Stimulated activated CD4-positive, alpha-beta T cell treated with anti-CD3 and anti-CD28 coated beads, TNF-alpha, amount 100 ng/mL, for 24 hours (primary cell): Measurements from ENCODE around the gene PES1.
"Not testable (repeated sequence)": the region's sequence is repeated elsewhere in the genome, so short reads cannot be mapped to it uniquely, and the experiment has no call there.

Source experiments
- DNase-seq, 3 experiments: peaks; one replicate each; pipeline ENCODE4 v3.0.0-alpha.2; 2020; ENCODE audit warnings: low read depth in 3 of 3

The PES1 gene

GRCh38 chr22:30591588-30592359 is at the start of gene PES1:
Gene PES1 (minus strand): TSS chr22:30591910. CDS start chr22:30591833, 77 bp downstream.
- DNase-seq, result peak; percentile 87 to 91 (median 91)

DNA sequence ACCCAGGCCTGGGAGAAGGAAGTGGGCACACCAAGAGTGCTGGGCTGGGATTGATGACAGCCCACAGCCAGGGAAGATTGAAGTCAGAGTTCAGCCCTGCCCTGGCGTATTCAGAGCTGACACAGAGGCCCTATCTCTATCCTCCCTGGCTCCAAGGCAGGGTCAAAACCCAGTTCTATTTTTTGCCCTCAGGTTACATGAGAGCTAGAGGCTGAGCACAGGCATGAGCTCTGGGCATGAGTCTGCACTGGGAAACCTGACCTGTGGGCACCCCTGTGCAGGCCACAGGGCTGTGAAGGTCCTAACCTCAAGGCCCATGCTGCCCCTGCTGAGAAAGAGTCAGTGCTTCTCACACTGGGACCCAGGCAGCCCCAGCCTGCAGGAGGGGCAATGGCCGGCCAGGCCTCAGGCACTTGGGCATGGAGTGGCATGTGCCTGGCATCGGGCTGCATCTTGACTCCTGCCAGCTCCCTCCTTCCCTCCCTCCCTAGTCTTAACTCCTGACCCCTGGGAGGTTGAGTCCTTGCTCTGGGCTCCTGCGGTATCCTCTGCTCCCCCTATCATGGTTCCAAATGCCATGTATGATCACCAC is 49.2 kb upstream of the PES1 start:
- DNase-seq, result no peak

DNA sequence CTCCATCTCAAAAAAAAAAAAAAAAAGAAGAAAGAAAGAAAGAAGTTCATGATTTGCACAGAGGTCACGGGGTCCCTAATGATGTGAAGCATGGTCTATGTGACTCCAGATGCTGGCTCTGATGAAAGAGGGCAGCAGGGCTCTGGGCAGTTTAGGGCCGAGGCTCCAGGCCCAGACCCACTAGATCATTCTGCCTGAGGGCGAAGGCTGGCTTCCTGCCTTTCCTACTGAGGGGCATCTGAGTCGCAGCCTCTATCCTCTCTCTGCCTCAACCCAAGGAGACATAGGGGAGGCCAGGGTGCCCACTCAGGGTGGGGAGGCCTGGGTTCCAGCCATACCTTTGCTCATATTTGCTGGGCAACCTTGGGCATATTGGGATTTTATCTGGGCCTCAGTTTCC is 48.7 kb upstream of the PES1 start:
- no peak for DNase-seq

GRCh38 chr22:30637701-30638114 is 46.0 kb upstream of the PES1 start:
- no peak for DNase-seq

DNA sequence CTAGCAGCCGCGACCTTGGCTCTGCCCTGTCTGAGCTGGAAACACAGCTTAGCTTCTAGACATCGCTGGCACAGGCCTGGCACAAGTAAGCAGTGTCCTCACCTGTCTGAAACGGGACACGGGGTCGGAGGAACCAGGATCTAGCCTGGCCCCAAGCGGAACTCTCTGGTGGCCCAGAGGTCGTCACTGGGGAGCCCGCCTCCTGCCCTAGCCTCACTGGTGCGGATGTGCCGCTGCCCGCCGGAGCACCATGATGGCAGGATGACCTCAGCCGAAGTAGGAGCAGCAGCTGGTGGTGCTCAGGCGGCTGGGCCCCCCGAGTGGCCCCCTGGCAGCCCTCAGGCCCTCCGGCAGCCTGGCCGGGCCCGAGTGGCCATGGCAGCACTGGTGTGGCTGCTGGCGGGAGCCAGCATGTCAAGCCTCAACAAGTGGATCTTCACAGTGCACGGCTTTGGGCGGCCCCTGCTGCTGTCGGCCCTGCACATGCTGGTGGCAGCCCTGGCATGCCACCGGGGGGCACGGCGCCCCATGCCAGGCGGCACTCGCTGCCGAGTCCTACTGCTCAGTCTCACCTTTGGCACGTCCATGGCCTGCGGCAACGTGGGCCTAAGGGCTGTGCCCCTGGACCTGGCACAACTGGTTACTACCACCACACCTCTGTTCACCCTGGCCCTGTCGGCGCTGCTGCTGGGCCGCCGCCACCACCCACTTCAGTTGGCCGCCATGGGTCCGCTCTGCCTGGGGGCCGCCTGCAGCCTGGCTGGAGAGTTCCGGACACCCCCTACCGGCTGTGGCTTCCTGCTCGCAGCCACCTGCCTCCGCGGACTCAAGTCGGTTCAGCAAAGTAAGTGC is 44.7 kb upstream of the PES1 start:
- DNase-seq, result peak in 1 of 3 experiments; percentile 16

GRCh38 chr22:30635273-30636225 is 43.8 kb upstream of the PES1 start, which contains the start of gene SLC35E4:
Gene SLC35E4 (plus strand): TSS chr22:30635781. CDS start chr22:30636451, 670 bp downstream.
- DNase-seq, result peak; percentile 89 to 95 (median 95)

DNA sequence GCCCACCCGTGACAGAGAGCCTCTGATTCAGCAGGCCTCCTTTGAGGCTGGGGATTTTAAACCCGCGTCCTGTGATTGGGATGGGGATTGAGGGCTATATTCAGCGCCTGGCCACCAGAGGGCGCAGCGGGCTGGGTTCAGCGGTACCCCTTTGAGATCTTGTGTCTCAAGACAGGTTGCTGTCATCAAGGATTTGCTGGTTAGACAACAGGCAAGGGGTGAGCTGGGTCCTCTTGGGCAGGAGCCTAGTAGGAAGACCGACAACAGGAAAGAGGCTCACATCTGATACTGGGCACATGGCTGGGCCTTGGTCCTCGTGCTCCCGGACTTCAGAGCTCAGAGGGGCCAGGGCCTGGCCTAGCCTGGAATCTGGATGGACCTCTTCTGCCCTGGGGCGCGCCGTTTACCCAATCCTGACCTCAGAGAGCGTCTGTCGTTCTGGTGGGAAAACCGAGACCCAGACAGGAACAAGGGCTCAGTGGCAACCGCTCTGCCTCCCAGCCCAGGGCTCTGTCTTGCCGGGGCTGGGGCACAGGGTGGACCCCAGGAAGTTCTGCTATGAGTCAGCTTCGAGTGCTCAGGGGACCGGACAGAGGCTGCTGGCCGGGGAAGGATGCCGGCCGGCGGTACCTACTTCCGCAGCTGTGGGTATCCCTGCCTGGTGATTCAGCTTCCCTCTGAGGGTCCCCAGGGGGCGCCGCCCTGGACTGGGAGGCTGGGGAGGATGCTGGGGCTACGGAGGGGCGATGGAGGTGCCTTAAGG is 42.9 kb upstream of the PES1 start:
- peak; percentile 84 to 89 (median 85) for DNase-seq

DNA sequence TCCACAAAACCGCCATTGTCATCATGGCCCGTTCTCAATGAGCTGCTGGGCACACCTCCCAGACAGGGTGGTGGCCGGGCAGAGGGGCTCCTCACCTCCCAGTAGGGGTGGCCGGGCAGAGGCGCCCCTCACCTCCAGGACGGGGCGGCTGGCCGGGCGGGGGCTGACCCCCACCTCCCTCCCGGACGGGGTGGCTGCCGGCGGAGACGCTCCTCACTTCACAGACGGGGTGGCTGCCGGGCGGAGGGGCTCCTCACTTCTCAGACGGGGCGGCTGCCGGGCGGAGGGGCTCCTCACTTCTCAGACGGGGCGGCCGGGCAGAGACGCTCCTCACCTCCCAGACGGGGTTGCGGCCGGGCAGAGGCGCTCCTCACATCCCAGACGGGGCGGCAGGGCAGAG is 39.8 kb upstream of the PES1 start:
- not testable (repeated sequence) for DNase-seq

DNA sequence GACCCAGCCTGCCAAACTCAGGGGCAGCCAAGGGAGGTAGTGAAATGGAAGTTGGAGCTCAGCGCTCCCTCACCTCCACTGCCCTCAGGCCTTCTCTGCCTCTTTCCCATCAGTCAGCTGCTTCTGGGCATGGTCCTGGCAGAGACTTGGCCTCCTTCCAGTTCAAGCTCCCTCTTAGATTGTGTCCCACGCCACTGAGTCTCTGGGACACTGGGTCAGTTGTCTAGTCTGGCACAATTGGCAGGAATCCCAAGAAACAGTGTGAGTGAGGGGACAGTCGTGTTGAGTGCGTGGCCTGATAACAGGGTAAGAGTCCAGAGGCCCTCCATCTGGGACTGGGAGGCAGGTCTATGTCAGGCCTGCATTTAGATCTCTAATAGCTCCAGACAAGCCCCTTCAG is 36.8 kb upstream of the PES1 start:
- DNase-seq, result no peak

- no peak for DNase-seq
Observed at GRCh38 chr22:30627471-30627870, 35.8 kb upstream of the PES1 start.

DNA sequence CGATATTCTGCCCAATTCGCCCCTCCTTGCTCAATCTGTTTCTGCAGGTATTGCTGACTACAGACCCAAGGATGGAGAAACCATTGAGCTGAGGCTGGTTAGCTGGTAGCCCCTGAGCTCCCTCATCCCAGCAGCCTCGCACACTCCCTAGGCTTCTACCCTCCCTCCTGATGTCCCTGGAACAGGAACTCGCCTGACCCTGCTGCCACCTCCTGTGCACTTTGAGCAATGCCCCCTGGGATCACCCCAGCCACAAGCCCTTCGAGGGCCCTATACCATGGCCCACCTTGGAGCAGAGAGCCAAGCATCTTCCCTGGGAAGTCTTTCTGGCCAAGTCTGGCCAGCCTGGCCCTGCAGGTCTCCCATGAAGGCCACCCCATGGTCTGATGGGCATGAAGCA is 34.7 kb upstream of the PES1 start:
- no peak for DNase-seq

DNA sequence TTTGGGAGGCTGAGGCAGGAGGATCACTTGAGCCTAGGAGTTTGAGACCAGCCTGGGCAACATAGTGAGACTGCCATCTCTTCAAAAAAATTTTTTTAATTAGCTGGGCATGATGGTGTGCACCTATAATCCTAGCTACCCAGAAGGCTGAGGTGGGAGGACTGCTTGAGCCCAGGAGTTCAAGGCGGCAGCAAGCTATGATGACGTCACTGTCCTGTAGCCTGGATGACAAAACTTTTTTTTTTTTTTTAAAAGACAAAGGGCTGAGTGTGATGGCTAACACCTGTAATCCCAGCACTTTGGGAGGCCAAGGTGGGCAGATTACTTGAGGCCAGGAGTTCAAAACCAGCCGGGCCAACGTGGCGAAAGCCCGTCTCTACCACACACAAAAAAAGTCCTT is 28.2 kb upstream of the PES1 start:
- DNase-seq, result not testable (repeated sequence)

DNA sequence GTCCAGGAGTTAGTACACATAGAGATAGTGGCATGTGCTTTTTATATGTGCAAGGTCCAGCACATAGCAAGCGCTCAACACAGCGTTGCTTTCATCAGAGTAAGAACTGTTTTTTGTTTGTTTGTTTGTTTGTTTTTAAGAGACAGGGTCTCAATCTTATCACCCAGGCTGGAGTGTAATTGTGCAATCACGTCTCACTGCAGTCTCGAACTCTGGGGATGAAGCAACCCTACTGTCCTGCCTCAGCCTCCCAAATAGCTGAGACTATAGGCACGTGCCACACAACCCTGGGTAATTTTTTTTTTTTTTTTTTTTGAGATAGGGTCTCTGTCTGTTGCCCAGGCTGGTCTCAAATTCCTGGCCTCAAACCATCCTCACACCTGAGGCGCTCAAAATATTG is 26.1 kb upstream of the PES1 start:
- DNase-seq, result no peak

DNA sequence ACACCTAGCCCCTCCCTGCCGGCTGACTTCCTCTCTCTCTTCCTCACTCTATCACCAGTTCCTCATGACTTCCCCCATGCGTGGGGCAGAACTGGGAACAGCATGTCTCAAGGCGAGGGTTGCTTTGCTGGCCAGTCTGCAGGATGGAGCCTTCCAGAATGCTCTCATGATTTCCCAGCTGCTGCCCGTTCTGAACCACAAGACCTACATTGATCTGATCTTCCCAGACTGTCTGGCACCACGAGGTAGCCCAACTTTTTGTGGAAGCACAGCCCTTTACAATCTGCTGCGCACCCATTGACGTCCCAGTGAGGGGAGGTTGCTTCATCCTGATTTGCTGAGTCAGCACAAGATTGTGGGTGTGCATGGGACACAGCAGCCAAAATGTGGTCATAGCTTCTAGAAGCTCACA is 23.8 kb upstream of the PES1 start:
- no peak for DNase-seq

DNA sequence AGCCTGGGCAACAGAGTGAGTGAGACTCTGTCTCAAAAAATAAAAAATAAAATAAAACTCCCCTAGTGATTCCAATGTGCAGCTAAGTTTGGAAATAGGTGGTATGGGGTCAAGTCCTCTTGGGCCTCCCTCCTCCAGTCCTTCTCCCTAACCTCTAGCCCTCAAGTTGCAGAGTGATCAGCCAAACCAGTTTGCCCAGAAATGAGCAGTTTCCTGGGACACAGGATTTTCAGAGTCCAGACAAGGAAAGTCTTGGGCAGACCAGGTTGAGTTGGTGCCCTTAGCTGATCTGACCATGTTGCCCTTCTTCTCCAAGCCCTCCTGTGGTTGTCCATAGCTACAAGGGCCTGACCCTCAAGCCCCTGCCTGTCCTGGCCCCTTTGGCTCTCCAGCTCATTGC is 23.2 kb upstream of the PES1 start:
- no peak for DNase-seq

DNA sequence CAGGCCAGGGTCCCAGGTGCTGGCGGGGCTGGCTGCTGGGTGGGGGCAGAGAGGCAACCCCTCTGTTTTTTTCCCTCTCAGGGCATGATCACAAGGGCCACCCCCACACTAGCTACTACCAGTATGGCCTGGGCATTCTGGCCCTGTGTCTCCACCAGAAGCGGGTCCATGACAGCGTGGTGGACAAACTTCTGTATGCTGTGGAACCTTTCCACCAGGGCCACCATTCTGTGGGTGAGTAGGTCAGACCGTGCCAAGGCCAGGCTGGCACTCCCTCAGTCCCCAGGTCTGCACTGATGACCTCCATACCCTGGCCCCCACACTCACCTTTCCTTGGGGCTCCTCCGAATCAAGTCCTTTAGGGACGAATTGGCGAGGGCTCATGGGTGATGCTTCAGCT is 22.6 kb upstream of the PES1 start:
- DNase-seq, result no peak

GRCh38 chr22:30612789-30613188 is 21.1 kb upstream of the PES1 start:
- DNase-seq, result no peak

- DNase-seq, result no peak
Observed at GRCh38 chr22:30611197-30611596, 19.5 kb upstream of the PES1 start.

GRCh38 chr22:30610299-30610698 is 18.6 kb upstream of the PES1 start:
- DNase-seq, result no peak
